ENCODE results near the gene HCFC1.

Gene HCFC1

GRCh38 chrX:153971450-153972367, at the start of gene HCFC1:
HCFC1 (minus strand) TSS chrX:153971818; CDS start chrX:153970840, 978 bp downstream.
- peak; percentile 79 for DNase-seq (ENCODE audit: low read depth)

- DNase-seq (ENCODE audit: low read depth) = no peak
Observed at GRCh38 chrX:154021131-154021611, 49.6 kb upstream of the HCFC1 start.

- DNase-seq (ENCODE audit: low read depth) = no peak
Observed at GRCh38 chrX:154020536-154021115, 49.0 kb upstream of the HCFC1 start.

GRCh38 chrX:154019633-154020528, 48.3 kb upstream of the HCFC1 start, which contains the start of gene IRAK1:
IRAK1 (minus strand) TSS chrX:154019902; CDS start chrX:154019812, 90 bp downstream.
- DNase-seq (ENCODE audit: low read depth) = no peak

GRCh38 chrX:154019061-154019621, 47.5 kb upstream of the HCFC1 start:
- no peak for DNase-seq (ENCODE audit: low read depth)

- DNase-seq (ENCODE audit: low read depth) = no peak
Observed at GRCh38 chrX:154018518-154019060, 47.0 kb upstream of the HCFC1 start.

- DNase-seq (ENCODE audit: low read depth) = no peak
Observed at GRCh38 chrX:154017766-154018517, 46.3 kb upstream of the HCFC1 start.

- no peak for DNase-seq (ENCODE audit: low read depth)
Observed at GRCh38 chrX:154016366-154017076, 44.9 kb upstream of the HCFC1 start.

- DNase-seq (ENCODE audit: low read depth) = no peak
Observed at GRCh38 chrX:154015581-154016264, 44.1 kb upstream of the HCFC1 start.

- no peak for DNase-seq (ENCODE audit: low read depth)
Observed at GRCh38 chrX:154014429-154015380, 43.1 kb upstream of the HCFC1 start.

- DNase-seq (ENCODE audit: low read depth) = no peak
Observed at GRCh38 chrX:154013614-154014360, 42.2 kb upstream of the HCFC1 start.

- no peak for DNase-seq (ENCODE audit: low read depth)
Observed at GRCh38 chrX:154013001-154013421, 41.4 kb upstream of the HCFC1 start.

- no peak for DNase-seq (ENCODE audit: low read depth)
Observed at GRCh38 chrX:154012336-154012991, 40.8 kb upstream of the HCFC1 start.

- no peak for DNase-seq (ENCODE audit: low read depth)
Observed at GRCh38 chrX:154011376-154012335, 40.0 kb upstream of the HCFC1 start.

- no peak for DNase-seq (ENCODE audit: low read depth)
Observed at GRCh38 chrX:154010330-154011087, 38.9 kb upstream of the HCFC1 start.

Data from activated T-cell treated with anti-CD3 and anti-CD28 coated beads for 24 hours (primary cell).